ENCODE measurements around the gene MAGEH1.

Gene MAGEH1

GRCh38 chrX:55488593-55489313 is 36.8 kb downstream of the MAGEH1 start:
- intact Hi-C loops (cut with DNase I) = no loop called here
- DNase-seq = peak in 41 of 42 donors; percentile 36 to 88 (median 76)

DNA sequence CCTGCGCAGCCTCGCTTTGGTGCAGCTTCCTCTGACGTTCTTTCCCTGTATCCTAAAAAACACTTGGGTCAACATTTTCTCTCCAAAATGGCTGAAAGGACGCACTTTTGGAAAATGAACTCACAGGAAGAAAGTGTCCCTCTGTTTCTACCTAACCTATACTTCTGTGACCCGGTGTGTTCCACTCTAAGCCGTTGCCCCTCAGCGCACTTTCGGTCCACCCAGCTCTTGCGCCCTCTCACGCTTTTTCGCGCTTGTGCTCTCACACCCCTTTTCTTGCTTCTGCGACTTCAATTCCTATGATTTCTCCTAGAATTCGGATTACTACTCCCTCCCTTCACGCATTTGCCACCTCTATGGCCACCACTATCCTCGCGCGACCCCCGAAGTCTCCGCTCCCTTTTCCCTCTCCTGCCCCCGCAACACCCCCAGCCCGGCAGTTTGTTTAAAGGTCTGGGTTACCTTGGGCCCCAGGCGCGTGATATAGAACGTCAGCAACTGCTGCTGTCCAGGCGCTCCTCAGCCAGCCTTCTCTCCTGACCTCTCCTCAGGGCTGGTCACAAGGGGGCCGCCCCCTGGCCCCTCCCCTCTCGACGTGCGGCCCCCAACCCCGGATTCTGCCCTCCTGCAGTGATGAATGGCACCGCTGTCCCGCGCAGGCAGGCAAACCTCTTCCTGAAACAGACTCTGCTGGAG is 37.5 kb downstream of the MAGEH1 start, which contains the start of gene USP51:
TSS of gene USP51 (minus strand) at position 535 of the 696 bp plus-strand sequence. CDS start 909 bp downstream, outside the sequence.
- intact Hi-C loops (cut with DNase I) = no loop called here
- DNase-seq = peak; percentile 11 to 84 (median 40)

DNA sequence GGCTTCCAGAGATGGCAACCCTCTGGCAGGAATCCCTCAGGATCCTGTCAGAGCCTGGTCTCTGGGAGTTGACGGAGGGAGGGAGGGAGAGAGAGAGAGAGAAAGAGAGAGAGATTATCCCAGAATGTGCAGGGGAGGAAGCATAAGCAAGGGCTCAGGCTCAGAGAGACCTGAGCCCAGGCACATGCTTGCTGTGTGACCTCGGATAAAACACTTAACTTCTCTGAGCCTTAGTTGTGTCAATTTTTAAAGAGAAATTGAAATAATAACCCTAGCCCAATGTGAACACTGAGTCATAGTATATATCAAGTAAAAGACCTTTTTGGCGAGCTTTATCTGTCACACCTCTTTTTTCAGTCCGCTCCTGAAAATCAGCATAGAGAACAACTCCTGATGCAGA is 38.2 kb downstream of the MAGEH1 start:
- DNase-seq = no peak
- intact Hi-C loops (cut with DNase I) = no loop called here

GRCh38 chrX:55490974-55491373 is 39.0 kb downstream of the MAGEH1 start:
- intact Hi-C loops (cut with DNase I) = no loop called here

More at GRCh38 chrX:55490974-55491373, 39.0 kb downstream of the MAGEH1 start:
- peak in 2 of 42 donors; percentile 35 to 39 for DNase-seq

All from head of caudate nucleus (tissue), 42 donors.